Measurements from ENCODE around the gene SRPRB.

SRPRB gene

GRCh38 chr3:133838916-133839800 is 33.5 kb downstream of the SRPRB start:
- H3K27ac ChIP-seq: no peak overlapping the region
- TF ChIP-seq CTCF (conservative IDR thresholded peaks at IDR 0.05): no peak
- TF ChIP-seq ZFX (IDR thresholded peaks at IDR 0.05): no peak

- H3K27ac ChIP-seq: no peak overlapping the region
- TF ChIP-seq ZFX (IDR thresholded peaks at IDR 0.05): no peak
- TF ChIP-seq CTCF (conservative IDR thresholded peaks at IDR 0.05): no peak
Observed at GRCh38 chr3:133840055-133840737, 34.6 kb downstream of the SRPRB start.

- TF ChIP-seq ZFX (IDR thresholded peaks at IDR 0.05) (no peak), CTCF (conservative IDR thresholded peaks at IDR 0.05) (no peak)
Observed at GRCh38 chr3:133840767-133841166, 35.2 kb downstream of the SRPRB start.

GRCh38 chr3:133841196-133841595 is 35.6 kb downstream of the SRPRB start:
- TF ChIP-seq CTCF (conservative IDR thresholded peaks at IDR 0.05): no peak
- no peak for TF ChIP-seq ZFX (IDR thresholded peaks at IDR 0.05)
- no peak overlapping the region for H3K27ac ChIP-seq

More at GRCh38 chr3:133840767-133841166, 35.2 kb downstream of the SRPRB start:
- no peak overlapping the region for H3K27ac ChIP-seq

GRCh38 chr3:133842158-133842557 is 36.5 kb downstream of the SRPRB start:
- H3K27ac ChIP-seq: no peak overlapping the region
- TF ChIP-seq ZFX (IDR thresholded peaks at IDR 0.05): no peak
- no peak for TF ChIP-seq CTCF (conservative IDR thresholded peaks at IDR 0.05)

GRCh38 chr3:133843634-133844033 is 38.0 kb downstream of the SRPRB start:
- no peak for TF ChIP-seq ZFX (IDR thresholded peaks at IDR 0.05)
- no peak for TF ChIP-seq CTCF (conservative IDR thresholded peaks at IDR 0.05)
- no peak overlapping the region for H3K27ac ChIP-seq

- H3K27ac ChIP-seq: no peak overlapping the region
- no peak for TF ChIP-seq ZFX (IDR thresholded peaks at IDR 0.05)
- no peak for TF ChIP-seq CTCF (conservative IDR thresholded peaks at IDR 0.05)
Observed at GRCh38 chr3:133845127-133845526, 39.5 kb downstream of the SRPRB start.
